DMS153 treated with DMSO at 0.1 percent for 48 hours (cell line): ENCODE results near the gene CDK5R2.
"Not testable (repeated sequence)": the region's sequence is repeated elsewhere in the genome, so short reads cannot be mapped to it uniquely, and the experiment has no call there.

Experiments used
- DNase-seq: peaks from one replicate; lab custom pipeline; 2025; ENCODE audit not compliant: unreplicated experiment; lab: John Stamatoyannopoulos, UW

Gene CDK5R2

GRCh38 chr2:218959141-218959731 lies at the start of gene CDK5R2:
Gene CDK5R2 (plus strand): TSS chr2:218959666. CDS start chr2:218959821, 155 bp downstream.
- DNase-seq, result peak; percentile 79

- no peak for DNase-seq
Observed at GRCh38 chr2:218910741-218911140, 48.7 kb upstream of the CDK5R2 start.

GRCh38 chr2:218920504-218920903 lies 39.0 kb upstream of the CDK5R2 start:
- DNase-seq, result no peak

- no peak for DNase-seq
Observed at GRCh38 chr2:218924757-218925156, 34.7 kb upstream of the CDK5R2 start.

GRCh38 chr2:218925434-218925833 lies 34.0 kb upstream of the CDK5R2 start:
- DNase-seq, result no peak

- peak; percentile 1 for DNase-seq
Observed at GRCh38 chr2:218927422-218927821, 32.0 kb upstream of the CDK5R2 start.

- DNase-seq, result no peak
Observed at GRCh38 chr2:218927876-218928275, 31.6 kb upstream of the CDK5R2 start.

- DNase-seq, result not testable (repeated sequence)
Observed at GRCh38 chr2:218930488-218930887, 29.0 kb upstream of the CDK5R2 start.

- not testable (repeated sequence) for DNase-seq
Observed at GRCh38 chr2:218931751-218932150, 27.7 kb upstream of the CDK5R2 start.

GRCh38 chr2:218944759-218945404 lies 14.6 kb upstream of the CDK5R2 start:
- no peak for DNase-seq

GRCh38 chr2:218946621-218947020 lies 12.8 kb upstream of the CDK5R2 start:
- no peak for DNase-seq

GRCh38 chr2:218952160-218952559 lies 7.3 kb upstream of the CDK5R2 start:
- no peak for DNase-seq

GRCh38 chr2:218953366-218953954 lies 6.0 kb upstream of the CDK5R2 start:
- DNase-seq, result no peak

- no peak for DNase-seq
Observed at GRCh38 chr2:218954541-218955300, 4.7 kb upstream of the CDK5R2 start.

GRCh38 chr2:218956039-218956438 lies 3.4 kb upstream of the CDK5R2 start:
- no peak for DNase-seq

GRCh38 chr2:218957671-218958070 lies 1.8 kb upstream of the CDK5R2 start:
- no peak for DNase-seq

GRCh38 chr2:218958276-218958675 lies 1.2 kb upstream of the CDK5R2 start:
- DNase-seq, result no peak

GRCh38 chr2:218959761-218960308 lies 369 bp downstream of the CDK5R2 start:
- no peak for DNase-seq

- no peak for DNase-seq
Observed at GRCh38 chr2:218960309-218961165, 1.1 kb downstream of the CDK5R2 start.

GRCh38 chr2:218961229-218961628 lies 1.8 kb downstream of the CDK5R2 start:
- DNase-seq, result no peak
